ENCODE data around the gene SNX25. TPM values are rescaled to one million over a fixed set of nuclear protein-coding genes. Genes with fewer than 3 reads are reported as not detected.

Gene SNX25
- total RNA-seq, 1 donor from 2014 or later: 24.1 TPM

DNA sequence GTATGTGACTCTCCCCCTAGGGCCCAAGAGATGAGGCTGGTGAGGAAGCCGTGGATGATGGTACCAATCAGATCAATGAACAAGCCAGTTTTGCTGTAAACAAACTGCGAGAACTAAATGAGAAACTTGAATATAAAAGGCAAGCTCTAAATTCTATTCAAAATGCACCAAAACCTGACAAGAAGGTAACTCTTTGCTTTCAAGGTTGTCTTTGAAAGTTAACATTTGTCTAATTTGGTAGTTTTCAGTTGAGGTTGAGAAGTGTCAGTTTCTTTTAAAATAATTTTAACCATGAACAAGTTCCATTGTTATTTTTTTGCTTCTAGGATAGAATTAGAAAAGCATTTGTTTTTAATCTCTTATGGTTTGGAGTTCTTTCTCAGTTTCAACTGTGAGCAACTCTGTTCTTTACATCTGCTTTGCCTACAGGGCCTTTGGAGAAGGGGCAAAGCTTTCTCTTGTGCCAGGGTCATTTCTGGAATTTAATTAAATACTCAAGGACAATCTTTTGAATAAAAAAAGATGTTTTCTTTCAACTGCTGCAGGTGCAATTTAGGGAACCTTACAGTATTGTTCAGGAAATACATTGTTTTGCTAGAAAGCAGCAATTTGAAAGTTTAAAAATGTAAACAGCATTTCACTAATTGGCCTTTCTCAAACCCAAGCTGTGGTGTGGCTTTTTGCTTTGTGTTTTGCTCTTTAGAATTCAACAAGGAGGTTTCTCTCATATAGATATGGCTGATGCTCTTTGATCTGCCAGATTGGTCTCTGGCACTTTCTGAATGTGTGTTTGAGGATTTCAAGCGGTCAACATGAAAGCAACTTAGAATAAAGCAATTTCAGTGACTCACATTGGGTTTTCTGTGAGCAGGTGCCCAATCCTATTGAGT is 123.4 kb downstream of the SNX25 start:
- Mint-ChIP-seq H3K4me1 (ENCODE audit: low read depth) (peaks cover 14% of the 10 kb centered on the region), H3K27ac (no peak overlapping the region), H3K4me3 (ENCODE audit: low read depth) (no peak overlapping the region), H3K27me3 (ENCODE audit: low read depth) (no peaks in the 10 kb centered on the region), H3K9me3 (no peaks in the 10 kb centered on the region), H3K36me3 (ENCODE audit: low read depth) (peaks cover 39% of the 10 kb centered on the region)
- no peak for DNase-seq (ENCODE audit: low spot score)
- intact Hi-C loops (cut with micrococcal nuclease): no loop called here

GRCh38 chr4:185334326-185334725 is 124.9 kb downstream of the SNX25 start:
- Mint-ChIP-seq H3K27ac (no peak overlapping the region), H3K9me3 (peaks cover 8% of the 10 kb centered on the region), H3K27me3 (ENCODE audit: low read depth) (no peaks in the 10 kb centered on the region), H3K4me1 (ENCODE audit: low read depth) (peaks cover 14% of the 10 kb centered on the region), H3K36me3 (ENCODE audit: low read depth) (peaks cover 47% of the 10 kb centered on the region), H3K4me3 (ENCODE audit: low read depth) (no peak overlapping the region)
- no peak for DNase-seq (ENCODE audit: low spot score)
- intact Hi-C loops (cut with micrococcal nuclease): no loop called here

DNA sequence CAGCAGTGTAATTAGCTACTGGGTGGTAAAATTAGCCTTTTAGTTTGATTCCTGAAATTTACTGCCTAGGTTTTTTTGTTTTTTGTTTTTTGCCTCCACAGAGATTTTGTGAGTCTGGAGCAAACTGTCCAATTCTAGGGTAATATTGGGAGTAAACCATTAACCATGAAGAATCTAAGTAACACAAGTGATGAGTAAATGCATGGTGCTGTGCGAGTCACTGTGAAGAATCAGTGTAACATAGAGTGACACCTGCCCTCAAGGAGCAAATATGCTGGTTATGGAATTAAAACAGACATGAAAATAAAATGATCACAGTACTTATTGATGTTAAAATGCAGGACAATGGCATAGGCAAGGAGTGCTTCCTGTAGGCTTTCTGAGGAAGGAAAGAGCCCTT is 126.2 kb downstream of the SNX25 start:
- Mint-ChIP-seq H3K27me3 (ENCODE audit: low read depth) (no peaks in the 10 kb centered on the region), H3K9me3 (peaks cover 11% of the 10 kb centered on the region), H3K4me3 (ENCODE audit: low read depth) (no peak overlapping the region), H3K27ac (no peak overlapping the region), H3K36me3 (ENCODE audit: low read depth) (peaks cover 50% of the 10 kb centered on the region), H3K4me1 (ENCODE audit: low read depth) (peaks cover 26% of the 10 kb centered on the region)
- DNase-seq (ENCODE audit: low spot score): no peak
- intact Hi-C loops (cut with micrococcal nuclease): no loop called here

GRCh38 chr4:185339941-185340340 is 130.5 kb downstream of the SNX25 start:
- H3K36me3 Mint-ChIP-seq (ENCODE audit: low read depth): peaks cover 62% of the 10 kb centered on the region
- H3K4me1 Mint-ChIP-seq (ENCODE audit: low read depth): peaks cover 38% of the 10 kb centered on the region
- intact Hi-C loops (cut with micrococcal nuclease): loop anchor here (10.0 kb wide), 1 partner anchor 85 kb away; no protein-coding TSS in a partner anchor
- peaks cover 11% of the 10 kb centered on the region for H3K9me3 Mint-ChIP-seq
- H3K27me3 Mint-ChIP-seq (ENCODE audit: low read depth): no peaks in the 10 kb centered on the region
- no peak for DNase-seq (ENCODE audit: low spot score)
- H3K4me3 Mint-ChIP-seq (ENCODE audit: low read depth): no peak overlapping the region
- no peak overlapping the region for H3K27ac Mint-ChIP-seq

DNA sequence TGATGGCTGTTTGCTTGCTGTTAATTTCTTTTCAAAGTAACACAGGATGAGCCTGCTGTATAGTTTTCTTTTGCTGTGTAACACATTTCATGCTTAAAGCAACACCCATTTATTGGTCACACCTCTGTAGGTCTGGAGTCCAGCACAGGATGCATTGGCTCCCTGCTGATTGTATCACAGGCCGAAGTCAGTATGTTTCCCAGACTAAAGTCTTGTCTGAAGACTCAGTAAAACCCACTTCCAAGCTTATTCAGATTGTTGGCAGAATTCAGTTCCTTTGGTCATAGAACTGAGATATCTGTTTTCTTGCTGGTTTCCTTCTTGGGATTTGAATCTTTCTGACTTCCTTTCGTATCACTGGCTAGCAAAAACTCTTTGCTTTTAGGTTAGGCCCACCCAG is 132.0 kb downstream of the SNX25 start:
- intact Hi-C loops (cut with micrococcal nuclease): loop anchor here (10.0 kb wide), 1 partner anchor 87 kb away; no protein-coding TSS in a partner anchor
- Mint-ChIP-seq H3K4me1 (ENCODE audit: low read depth) (peaks cover 40% of the 10 kb centered on the region), H3K4me3 (ENCODE audit: low read depth) (no peak overlapping the region), H3K27ac (peak overlapping the region; percentile 28), H3K36me3 (ENCODE audit: low read depth) (peaks cover 57% of the 10 kb centered on the region), H3K27me3 (ENCODE audit: low read depth) (no peaks in the 10 kb centered on the region), H3K9me3 (peaks cover 11% of the 10 kb centered on the region)
- DNase-seq (ENCODE audit: low spot score): no peak

GRCh38 chr4:185341841-185342240 is 132.4 kb downstream of the SNX25 start:
- peaks cover 57% of the 10 kb centered on the region for H3K36me3 Mint-ChIP-seq (ENCODE audit: low read depth)
- no peak overlapping the region for H3K4me3 Mint-ChIP-seq (ENCODE audit: low read depth)
- peaks cover 42% of the 10 kb centered on the region for H3K4me1 Mint-ChIP-seq (ENCODE audit: low read depth)
- peaks cover 11% of the 10 kb centered on the region for H3K9me3 Mint-ChIP-seq
- intact Hi-C loops (cut with micrococcal nuclease): loop anchor here (2.0 to 10.0 kb wide), 2 partner anchors 15 to 87 kb away; no protein-coding TSS in a partner anchor
- H3K27me3 Mint-ChIP-seq (ENCODE audit: low read depth): no peaks in the 10 kb centered on the region
- DNase-seq (ENCODE audit: low spot score): no peak
- H3K27ac Mint-ChIP-seq: peak overlapping the region; percentile 28

GRCh38 chr4:185343726-185344581 is 134.6 kb downstream of the SNX25 start:
- intact Hi-C loops (cut with micrococcal nuclease): loop anchor here (2.0 to 10.0 kb wide), 3 partner anchors 13 to 89 kb away; partner anchors contain the start of gene LRP2BP
- Mint-ChIP-seq H3K27me3 (ENCODE audit: low read depth) (no peaks in the 10 kb centered on the region), H3K9me3 (peaks cover 6% of the 10 kb centered on the region), H3K4me3 (ENCODE audit: low read depth) (no peak overlapping the region), H3K27ac (peak overlapping the region; percentile 86), H3K4me1 (ENCODE audit: low read depth) (peaks cover 44% of the 10 kb centered on the region), H3K36me3 (ENCODE audit: low read depth) (peaks cover 55% of the 10 kb centered on the region)
- DNase-seq (ENCODE audit: low spot score): no peak

- Mint-ChIP-seq H3K4me1 (ENCODE audit: low read depth) (peaks cover 39% of the 10 kb centered on the region), H3K4me3 (ENCODE audit: low read depth) (no peak overlapping the region), H3K27me3 (ENCODE audit: low read depth) (no peaks in the 10 kb centered on the region), H3K27ac (peak overlapping the region; percentile 86), H3K9me3 (no peaks in the 10 kb centered on the region), H3K36me3 (ENCODE audit: low read depth) (peaks cover 52% of the 10 kb centered on the region)
- DNase-seq (ENCODE audit: low spot score): no peak
- intact Hi-C loops (cut with micrococcal nuclease): loop anchor here (2.0 to 10.0 kb wide), 2 partner anchors 50 to 90 kb away; partner anchors contain the start of gene LRP2BP
These were observed 135.5 kb downstream of the SNX25 start for GRCh38 chr4:185344743-185345538.

- intact Hi-C loops (cut with micrococcal nuclease): loop anchor here (10.0 kb wide), 1 partner anchor 92 kb away; no protein-coding TSS in a partner anchor
- peaks cover 31% of the 10 kb centered on the region for H3K4me1 Mint-ChIP-seq (ENCODE audit: low read depth)
- H3K27ac Mint-ChIP-seq: no peak overlapping the region
- no peaks in the 10 kb centered on the region for H3K27me3 Mint-ChIP-seq (ENCODE audit: low read depth)
- DNase-seq (ENCODE audit: low spot score): no peak
- peaks cover 56% of the 10 kb centered on the region for H3K36me3 Mint-ChIP-seq (ENCODE audit: low read depth)
- no peak overlapping the region for H3K4me3 Mint-ChIP-seq (ENCODE audit: low read depth)
- H3K9me3 Mint-ChIP-seq: no peaks in the 10 kb centered on the region
These were observed 137.7 kb downstream of the SNX25 start for GRCh38 chr4:185346975-185347601.

- H3K4me1 Mint-ChIP-seq (ENCODE audit: low read depth): peaks cover 6% of the 10 kb centered on the region
- no peak overlapping the region for H3K27ac Mint-ChIP-seq
- no peaks in the 10 kb centered on the region for H3K9me3 Mint-ChIP-seq
- no peaks in the 10 kb centered on the region for H3K27me3 Mint-ChIP-seq (ENCODE audit: low read depth)
- DNase-seq (ENCODE audit: low spot score): no peak
- peaks cover 45% of the 10 kb centered on the region for H3K36me3 Mint-ChIP-seq (ENCODE audit: low read depth)
- intact Hi-C loops (cut with micrococcal nuclease): no loop called here
- no peak overlapping the region for H3K4me3 Mint-ChIP-seq (ENCODE audit: low read depth)
These were observed 142.3 kb downstream of the SNX25 start for GRCh38 chr4:185351691-185352090.

GRCh38 chr4:185352202-185352601 is 142.8 kb downstream of the SNX25 start:
- Mint-ChIP-seq H3K4me1 (ENCODE audit: low read depth) (peaks cover 6% of the 10 kb centered on the region), H3K9me3 (no peaks in the 10 kb centered on the region), H3K27ac (no peak overlapping the region), H3K4me3 (ENCODE audit: low read depth) (no peak overlapping the region), H3K27me3 (ENCODE audit: low read depth) (no peaks in the 10 kb centered on the region), H3K36me3 (ENCODE audit: low read depth) (peaks cover 40% of the 10 kb centered on the region)
- DNase-seq (ENCODE audit: low spot score): no peak
- intact Hi-C loops (cut with micrococcal nuclease): no loop called here

GRCh38 chr4:185352741-185353140 is 143.3 kb downstream of the SNX25 start:
- Mint-ChIP-seq H3K36me3 (ENCODE audit: low read depth) (peaks cover 40% of the 10 kb centered on the region), H3K27me3 (ENCODE audit: low read depth) (no peaks in the 10 kb centered on the region), H3K9me3 (no peaks in the 10 kb centered on the region), H3K4me1 (ENCODE audit: low read depth) (peaks cover 7% of the 10 kb centered on the region), H3K4me3 (ENCODE audit: low read depth) (no peak overlapping the region), H3K27ac (no peak overlapping the region)
- intact Hi-C loops (cut with micrococcal nuclease): no loop called here
- no peak for DNase-seq (ENCODE audit: low spot score)
